NAMALWA (cell line): ENCODE measurements around the gene MYF5.
A peak's percentile ranks its signal among the peaks of the same experiment; 100 is the strongest.

Experiments used
- DNase-seq: peaks from one replicate; pipeline ENCODE4 v3.0.0-alpha.2; 2015; ENCODE audit warnings: low spot score

The MYF5 gene

DNA sequence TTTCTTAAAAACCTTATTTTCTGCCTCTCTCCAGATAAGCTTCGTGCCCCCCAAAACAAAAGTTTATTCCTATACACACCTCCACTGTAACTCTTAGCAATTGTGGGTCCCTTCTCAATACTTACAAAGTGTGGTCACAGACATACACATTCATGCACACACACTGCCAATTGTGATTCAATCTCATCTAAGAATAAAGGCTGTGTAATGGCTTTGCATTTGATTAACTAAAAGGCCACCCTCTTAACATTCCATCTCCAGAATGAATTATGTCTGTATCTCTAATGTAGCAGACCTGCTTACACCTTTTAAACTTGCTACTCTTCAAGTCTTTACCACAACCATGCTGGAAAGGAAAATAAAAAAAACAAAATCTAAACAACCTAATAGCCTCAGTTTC, 49.5 kb downstream of the MYF5 start:
- no peak for DNase-seq

DNA sequence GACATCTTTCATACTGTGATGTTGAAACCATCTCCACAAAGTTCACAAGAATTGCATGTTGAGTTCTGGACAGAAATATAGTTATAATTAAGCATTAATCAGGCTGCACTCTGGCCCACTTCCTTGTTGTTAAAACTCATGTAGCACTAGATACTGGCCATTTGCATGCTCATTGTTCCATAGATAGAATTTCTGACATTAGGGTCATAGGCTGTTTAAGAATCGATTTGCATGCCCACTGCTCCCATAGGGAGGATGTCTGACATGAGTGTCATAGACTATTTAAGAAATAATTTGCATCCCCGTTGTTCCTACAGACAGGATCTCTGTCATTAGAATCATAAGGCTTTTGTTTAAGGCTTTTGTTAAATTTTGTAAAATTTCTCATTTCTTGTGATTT, 50.2 kb downstream of the MYF5 start:
- DNase-seq: peak; percentile 50
